A673 (cell line): ENCODE results near the gene ARHGEF28. TPM values are rescaled to one million over a fixed set of nuclear protein-coding genes. Genes with fewer than 3 reads are reported as not detected.

Source experiments
- BruUV-seq: library from RNA; stranded (reverse); fragments of 400-500 nt; replicated peaks from 2 replicates; lab custom pipeline; 2021; lab: Mats Ljungman, UMichigan
- CTCF ChIA-PET: fragments of 300-600 bp; sonication (Branson Sonifier 250); formaldehyde crosslinking; loops from one replicate; lab custom pipeline; 2022; ENCODE audit warnings: antibody characterized with exemption; lab: Charles Lee
- POLR2A ChIA-PET: fragments of 300-600 bp; sonication (Branson Sonifier 250); formaldehyde crosslinking; loops from one replicate; lab custom pipeline; 2022; ENCODE audit warnings: antibody characterized with exemption; ENCODE audit not compliant: low non-redundant PET; lab: Charles Lee
- DNase-seq: peaks from one replicate; pipeline ENCODE4 v3.0.0-alpha.2; 2015; ENCODE audit warnings: low spot score
- H3K27ac ChIP-seq: fragments of 200-600 bp; sonication (generic); 2 replicates; pipeline ENCODE4 v1.5.1; 2016; ENCODE audit warnings: mixed run types, low read depth, mild to moderate bottlenecking, mixed read lengths, antibody characterized with exemption, low read length; ENCODE audit not compliant: poor library complexity, severe bottlenecking
- H3K27me3 ChIP-seq: fragments of 200-600 bp; sonication (generic); replicated peaks from 2 replicates; pipeline ENCODE4 v1.6.1; 2017; ENCODE audit warnings: mixed run types, low read depth, mild to moderate bottlenecking, mixed read lengths, antibody characterized with exemption, low read length; ENCODE audit not compliant: insufficient read depth, poor library complexity
- H3K36me3 ChIP-seq: fragments of 200-600 bp; sonication (generic); 2 replicates; pipeline ENCODE4 v1.6.1; 2016; ENCODE audit warnings: mixed run types, mild to moderate bottlenecking, mixed read lengths, antibody characterized with exemption, low read length; ENCODE audit not compliant: insufficient read depth, poor library complexity, severe bottlenecking
- H3K4me1 ChIP-seq: fragments of 200-600 bp; sonication (generic); 2 replicates; pipeline ENCODE4 v1.6.1; 2017; ENCODE audit warnings: mixed run types, mild to moderate bottlenecking, mixed read lengths, antibody characterized with exemption, low read length; ENCODE audit not compliant: insufficient read depth, poor library complexity, severe bottlenecking
- H3K4me3 ChIP-seq: fragments of 200-600 bp; sonication (generic); 2 replicates; pipeline ENCODE4 v1.5.1; 2016; ENCODE audit warnings: low read depth, mixed run types, mild to moderate bottlenecking, mixed read lengths, low read length; ENCODE audit not compliant: poor library complexity, severe bottlenecking
- H3K9me3 ChIP-seq: fragments of 200-600 bp; sonication (generic); 2 replicates; pipeline ENCODE4 v1.6.1; 2016; ENCODE audit warnings: mixed run types, low read depth, mild to moderate bottlenecking, mixed read lengths, antibody characterized with exemption, low read length; ENCODE audit not compliant: poor library complexity, severe bottlenecking
- CTCF ChIP-seq: fragments of 300-800, 200-600 bp; sonication (generic); conservative IDR thresholded peaks from 2 replicates; pipeline ENCODE4 v1.5.1; 2017; ENCODE audit warnings: low read depth, mild to moderate bottlenecking, antibody characterized with exemption, low read length, moderate library complexity, mixed read lengths
- EZH2 ChIP-seq: fragments of 200-600 bp; sonication (generic); IDR thresholded peaks from 2 replicates; pipeline ENCODE4 v1.6.1; 2017; ENCODE audit warnings: borderline replicate concordance, low read depth, mild to moderate bottlenecking, mixed read lengths, antibody characterized with exemption, low read length; ENCODE audit not compliant: poor library complexity, severe bottlenecking
- intact Hi-C: fragments of 100-400 bp; cut with micrococcal nuclease; formaldehyde crosslinking; loops from one replicate; pipeline ENCODE4 v1.10.0; 2022; ENCODE audit not compliant: unreplicated experiment
- total RNA-seq: library from RNA; stranded (reverse); gene quantifications from 2 replicates; pipeline ENCODE4 v1.2.3, GENCODE V29; 2021

The ARHGEF28 gene
- total RNA-seq, 1 experiment from 2014 or later = 3.4 TPM

- BruUV-seq = no TSS peak
- ChIA-PET POLR2A (no interaction called here), CTCF (no interaction called here)
- intact Hi-C loops = no loop called here
- peaks cover 36% of the 10 kb centered on the region for H3K27me3 ChIP-seq
- no peak overlapping the region for H3K27ac ChIP-seq
- DNase-seq = no peak
- TF ChIP-seq CTCF (no peak), EZH2 (no peak)
- no peak overlapping the region for H3K4me3 ChIP-seq
- no peaks in the 10 kb centered on the region for H3K9me3 ChIP-seq
- H3K4me1 ChIP-seq = no peaks in the 10 kb centered on the region
- H3K36me3 ChIP-seq = no peaks in the 10 kb centered on the region
Observed at GRCh38 chr5:73629456-73629855, 3.5 kb downstream of the ARHGEF28 start.

- BruUV-seq = no TSS peak
- intact Hi-C loops = no loop called here
- Histone ChIP-seq H3K36me3 (no peaks in the 10 kb centered on the region), H3K27ac (no peak overlapping the region), H3K27me3 (peaks cover 36% of the 10 kb centered on the region), H3K4me1 (no peaks in the 10 kb centered on the region), H3K4me3 (no peak overlapping the region), H3K9me3 (no peaks in the 10 kb centered on the region)
- CTCF ChIA-PET = no interaction called here
- TF ChIP-seq CTCF (no peak), EZH2 (no peak)
- POLR2A ChIA-PET = no interaction called here
- no peak for DNase-seq
Observed at GRCh38 chr5:73630765-73631164, 4.8 kb downstream of the ARHGEF28 start.

GRCh38 chr5:73631500-73631899, 5.5 kb downstream of the ARHGEF28 start:
- Histone ChIP-seq H3K9me3 (no peaks in the 10 kb centered on the region), H3K4me1 (no peaks in the 10 kb centered on the region), H3K4me3 (no peak overlapping the region), H3K27ac (no peak overlapping the region), H3K27me3 (peaks cover 35% of the 10 kb centered on the region), H3K36me3 (no peaks in the 10 kb centered on the region)
- ChIA-PET CTCF (no interaction called here), POLR2A (no interaction called here)
- TF ChIP-seq CTCF (no peak), EZH2 (no peak)
- no peak for DNase-seq
- intact Hi-C loops = no loop called here
- BruUV-seq = no TSS peak
